Measurements from ENCODE around the gene PRKCQ. TPM values are rescaled to one million over a fixed set of nuclear protein-coding genes. Genes with fewer than 3 reads are reported as not detected.

PRKCQ gene
- total RNA-seq, 1 experiment from 2014 or later = 12.1 TPM

DNA sequence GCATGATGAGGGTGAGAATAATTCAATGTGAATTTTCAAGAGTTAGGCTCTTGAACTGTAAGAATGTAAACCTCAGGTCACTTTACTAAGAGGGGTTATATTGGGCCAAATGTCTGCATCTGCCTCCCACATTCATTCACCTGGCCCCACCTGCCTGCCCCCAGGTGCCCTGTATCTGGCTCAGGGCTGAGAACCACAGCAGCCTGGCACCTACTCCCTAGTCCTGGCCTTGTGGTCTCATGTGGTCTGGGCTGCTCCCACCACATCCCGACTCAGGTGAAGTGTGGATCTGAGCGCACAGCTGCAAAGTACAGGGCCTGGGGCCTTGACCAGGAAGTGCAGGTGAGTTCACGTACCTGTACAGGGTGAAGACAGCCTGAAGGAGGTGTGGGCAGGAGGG, 195.2 kb downstream of the PRKCQ start:
- no peak overlapping the region for H3K23ac ChIP-seq (ENCODE audit: insufficient read length, low read depth, low read length)
- H3K9me3 ChIP-seq (ENCODE audit: control insufficient read depth, low read depth, low read length) = peaks cover 22% of the 10 kb centered on the region
- H3K27ac ChIP-seq (ENCODE audit: insufficient read length, low read depth, low read length) = no peak overlapping the region
- TF ChIP-seq, protein P1, sequence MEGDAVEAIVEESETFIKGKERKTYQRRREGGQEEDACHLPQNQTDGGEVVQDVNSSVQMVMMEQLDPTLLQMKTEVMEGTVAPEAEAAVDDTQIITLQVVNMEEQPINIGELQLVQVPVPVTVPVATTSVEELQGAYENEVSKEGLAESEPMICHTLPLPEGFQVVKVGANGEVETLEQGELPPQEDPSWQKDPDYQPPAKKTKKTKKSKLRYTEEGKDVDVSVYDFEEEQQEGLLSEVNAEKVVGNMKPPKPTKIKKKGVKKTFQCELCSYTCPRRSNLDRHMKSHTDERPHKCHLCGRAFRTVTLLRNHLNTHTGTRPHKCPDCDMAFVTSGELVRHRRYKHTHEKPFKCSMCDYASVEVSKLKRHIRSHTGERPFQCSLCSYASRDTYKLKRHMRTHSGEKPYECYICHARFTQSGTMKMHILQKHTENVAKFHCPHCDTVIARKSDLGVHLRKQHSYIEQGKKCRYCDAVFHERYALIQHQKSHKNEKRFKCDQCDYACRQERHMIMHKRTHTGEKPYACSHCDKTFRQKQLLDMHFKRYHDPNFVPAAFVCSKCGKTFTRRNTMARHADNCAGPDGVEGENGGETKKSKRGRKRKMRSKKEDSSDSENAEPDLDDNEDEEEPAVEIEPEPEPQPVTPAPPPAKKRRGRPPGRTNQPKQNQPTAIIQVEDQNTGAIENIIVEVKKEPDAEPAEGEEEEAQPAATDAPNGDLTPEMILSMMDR (conservative IDR thresholded peaks at IDR 0.05) = no peak
- H3K23me2 ChIP-seq (ENCODE audit: insufficient read length, low read depth, low read length, poor library complexity, severe bottlenecking) = no peaks in the 10 kb centered on the region
- Mint-ChIP-seq H3K4me3 (no peak overlapping the region), H3K9me3 (peaks cover 36% of the 10 kb centered on the region in 2 experiments), H3K4me1 (no peaks in the 10 kb centered on the region), H3K27me3 (ENCODE audit: low read depth) (peaks cover 3% of the 10 kb centered on the region), H3K36me3 (ENCODE audit: insufficient read depth in 1 of 3, low read depth in 3 of 3) (peaks cover 16 to 30% (median 27%) of the 10 kb centered on the region in 3 experiments; a peak in 6 of 7 replicates), H3K27ac (no peak overlapping the region)
- DNase-seq = no peak
- H3K9ac ChIP-seq (ENCODE audit: extremely low read depth, insufficient read length, low read length) = no peak overlapping the region
- H4K20me1 ChIP-seq (ENCODE audit: control insufficient read depth, insufficient read depth, insufficient read length) = no peaks in the 10 kb centered on the region
- no peak overlapping the region for H2BK5ac ChIP-seq (ENCODE audit: insufficient read length, low read length)
- no peaks in the 10 kb centered on the region for H3K79me1 ChIP-seq (ENCODE audit: insufficient read depth, low read depth, low read length, poor library complexity, severe bottlenecking)
- H3K4me1 ChIP-seq (ENCODE audit: insufficient read depth, low read length) = no peaks in the 10 kb centered on the region
- no peak overlapping the region for H3K56ac ChIP-seq (ENCODE audit: insufficient read length, low read depth, low read length)
- H3K79me2 ChIP-seq (ENCODE audit: insufficient read depth, low read length) = no peaks in the 10 kb centered on the region
- H2BK120ac ChIP-seq (ENCODE audit: low read depth, low read length, poor library complexity, severe bottlenecking) = no peak overlapping the region
- no CpG with 5 or more reads among the region's 3 CpGs for WGBS (ENCODE audit: extremely low coverage, insufficient read length, low lambda C conversion rate)
- no peaks in the 10 kb centered on the region for H3K27me3 ChIP-seq (ENCODE audit: insufficient read depth, low read length)
- no peak overlapping the region for H3T11ph ChIP-seq (ENCODE audit: low read length)
- no peak overlapping the region for H2AFZ ChIP-seq (ENCODE audit: low read length)
- H2BK20ac ChIP-seq (ENCODE audit: low read depth, low read length, poor library complexity, severe bottlenecking) = no peak overlapping the region
- H2BK15ac ChIP-seq (ENCODE audit: low read depth, low read length) = no peak overlapping the region
- H4K91ac ChIP-seq (ENCODE audit: insufficient read length, low read depth, low read length) = no peak overlapping the region
- H4K5ac ChIP-seq (ENCODE audit: insufficient read length, low read depth, low read length) = no peak overlapping the region
- no peak overlapping the region for H3K14ac ChIP-seq (ENCODE audit: insufficient read depth, low read length)
- no peak overlapping the region for H3K4ac ChIP-seq (ENCODE audit: low read depth, low read length)
- no peak overlapping the region for H2BK12ac ChIP-seq (ENCODE audit: insufficient read length, low read depth, low read length)
- H3K4me2 ChIP-seq (ENCODE audit: insufficient read depth, insufficient read length, low read length) = no peak overlapping the region
- H3K18ac ChIP-seq (ENCODE audit: insufficient read length, low read depth, low read length) = no peak overlapping the region
- H2AK5ac ChIP-seq (ENCODE audit: insufficient read length, low read length) = no peak overlapping the region
- no peak overlapping the region for H4K8ac ChIP-seq (replicated peaks; ENCODE audit: insufficient read length, low read depth, low read length)
